ENCODE data around the gene ARID1A. TPM values are rescaled to one million over a fixed set of nuclear protein-coding genes. Genes with fewer than 3 reads are reported as not detected.

The ARID1A gene
- total and polyA plus RNA-seq, 4 donors, result 12.2 to 31.9 (median 20.2) TPM

DNA sequence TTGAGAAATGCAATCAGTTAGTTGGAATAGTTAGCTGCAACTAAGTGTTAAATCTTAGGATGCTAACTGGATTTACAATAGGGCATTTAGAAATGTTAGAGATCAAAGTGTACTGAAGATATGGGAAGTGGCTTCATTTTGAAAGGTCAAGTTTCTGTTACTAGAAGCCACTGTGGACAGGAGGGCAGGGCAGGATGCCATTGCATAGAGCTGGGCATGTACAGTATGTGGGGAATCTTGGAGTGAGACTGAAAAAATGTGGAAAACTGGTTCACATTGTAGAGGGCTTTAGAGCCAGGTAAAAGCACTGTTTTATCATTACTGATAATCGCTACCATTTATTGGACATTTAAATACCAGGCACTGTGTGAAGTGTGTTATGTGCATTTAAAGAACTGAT, 31.0 kb downstream of the ARID1A start:
- Histone ChIP-seq H3K36me3 (ENCODE audit: control insufficient read depth in 4 of 4, insufficient read depth in 3 of 4, low read depth in 1 of 4, low read length in 3 of 4) (peaks cover 0 to 17% (median 15%) of the 10 kb centered on the region in 4 donors), H3K27ac (ENCODE audit: low read depth in 1 of 2, low read length in 2 of 2) (no peak overlapping the region), H3K4me1 (ENCODE audit: control insufficient read depth in 4 of 4, insufficient read depth in 4 of 4, low read length in 3 of 4) (peaks cover 23 to 49% (median 34%) of the 10 kb centered on the region in 4 donors), H3K9ac (ENCODE audit: low read depth in 1 of 2, low read length in 2 of 2) (no peak overlapping the region), H3K4me3 (ENCODE audit: low read depth in 1 of 3, low read length in 3 of 3) (no peak overlapping the region), H3K27me3 (ENCODE audit: control insufficient read depth in 4 of 4, insufficient read depth in 4 of 4, low read length in 3 of 4) (no peaks in the 10 kb centered on the region), H3K9me3 (ENCODE audit: control insufficient read depth in 4 of 4, low read length in 3 of 4) (no peaks in the 10 kb centered on the region)
- DNase-seq (ENCODE audit: low spot score), result no peak
- WGBS, result 100% methylated on average over 1 of the region's 1 CpG
- TF ChIP-seq, protein P1, sequence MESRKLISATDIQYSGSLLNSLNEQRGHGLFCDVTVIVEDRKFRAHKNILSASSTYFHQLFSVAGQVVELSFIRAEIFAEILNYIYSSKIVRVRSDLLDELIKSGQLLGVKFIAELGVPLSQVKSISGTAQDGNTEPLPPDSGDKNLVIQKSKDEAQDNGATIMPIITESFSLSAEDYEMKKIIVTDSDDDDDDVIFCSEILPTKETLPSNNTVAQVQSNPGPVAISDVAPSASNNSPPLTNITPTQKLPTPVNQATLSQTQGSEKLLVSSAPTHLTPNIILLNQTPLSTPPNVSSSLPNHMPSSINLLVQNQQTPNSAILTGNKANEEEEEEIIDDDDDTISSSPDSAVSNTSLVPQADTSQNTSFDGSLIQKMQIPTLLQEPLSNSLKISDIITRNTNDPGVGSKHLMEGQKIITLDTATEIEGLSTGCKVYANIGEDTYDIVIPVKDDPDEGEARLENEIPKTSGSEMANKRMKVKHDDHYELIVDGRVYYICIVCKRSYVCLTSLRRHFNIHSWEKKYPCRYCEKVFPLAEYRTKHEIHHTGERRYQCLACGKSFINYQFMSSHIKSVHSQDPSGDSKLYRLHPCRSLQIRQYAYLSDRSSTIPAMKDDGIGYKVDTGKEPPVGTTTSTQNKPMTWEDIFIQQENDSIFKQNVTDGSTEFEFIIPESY (IDR thresholded peaks at IDR 0.05), result no peak
- no peak for TF ChIP-seq HNF4A (conservative IDR thresholded peaks at IDR 0.05)
- TF ChIP-seq, protein P2, sequence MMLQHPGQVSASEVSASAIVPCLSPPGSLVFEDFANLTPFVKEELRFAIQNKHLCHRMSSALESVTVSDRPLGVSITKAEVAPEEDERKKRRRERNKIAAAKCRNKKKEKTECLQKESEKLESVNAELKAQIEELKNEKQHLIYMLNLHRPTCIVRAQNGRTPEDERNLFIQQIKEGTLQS (IDR thresholded peaks at IDR 0.05), result no peak
- no peak for TF ChIP-seq YY1 (IDR thresholded peaks at IDR 0.05)
- TF ChIP-seq RXRA (IDR thresholded peaks at IDR 0.05), result no peak
- no peak for TF ChIP-seq RAD21 (IDR thresholded peaks at IDR 0.05)
- no peak for TF ChIP-seq GABPA (IDR thresholded peaks at IDR 0.05 in 1 of 2, conservative IDR thresholded peaks at IDR 0.05 in 1 of 2)
- no peak for TF ChIP-seq HNF4G (IDR thresholded peaks at IDR 0.05)
- TF ChIP-seq NR2F2 (IDR thresholded peaks at IDR 0.05), result no peak
- no peak for TF ChIP-seq TAF1 (conservative IDR thresholded peaks at IDR 0.05)
- no peak for TF ChIP-seq EGR1 (IDR thresholded peaks at IDR 0.05; ENCODE audit: low read depth in 2 of 2)
- TF ChIP-seq, protein P3, sequence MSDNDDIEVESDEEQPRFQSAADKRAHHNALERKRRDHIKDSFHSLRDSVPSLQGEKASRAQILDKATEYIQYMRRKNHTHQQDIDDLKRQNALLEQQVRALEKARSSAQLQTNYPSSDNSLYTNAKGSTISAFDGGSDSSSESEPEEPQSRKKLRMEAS (IDR thresholded peaks at IDR 0.05), result no peak
- TF ChIP-seq FOXA1 (IDR thresholded peaks at IDR 0.05), result no peak
- TF ChIP-seq SP1 (IDR thresholded peaks at IDR 0.05), result no peak

DNA sequence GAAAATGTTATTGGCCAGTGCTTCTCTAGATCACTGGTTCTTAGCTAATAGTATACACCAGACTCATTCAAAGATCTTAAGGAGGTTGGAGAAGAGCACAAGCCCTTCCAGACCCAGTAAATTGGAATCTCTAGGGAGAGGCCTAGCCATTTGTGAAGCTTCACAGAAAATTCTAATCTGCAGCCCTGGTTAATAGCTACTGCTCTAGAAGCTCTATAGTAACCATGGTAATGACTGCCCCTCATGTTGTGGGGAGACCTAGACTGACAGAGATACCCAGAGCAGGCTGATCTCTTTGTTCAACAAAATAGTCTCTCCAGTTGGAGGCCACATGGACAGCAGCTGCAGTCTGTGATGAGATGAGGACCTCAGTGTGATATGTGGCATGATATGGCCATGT, 31.7 kb downstream of the ARID1A start:
- peaks cover 21 to 42% (median 30%) of the 10 kb centered on the region in 4 donors for H3K4me1 ChIP-seq (ENCODE audit: control insufficient read depth in 4 of 4, insufficient read depth in 4 of 4, low read length in 3 of 4)
- no peak overlapping the region for H3K27ac ChIP-seq (ENCODE audit: low read depth in 1 of 2, low read length in 2 of 2)

More for the DNA sequence above, 31.7 kb downstream of the ARID1A start:
- H3K4me3 ChIP-seq (ENCODE audit: low read depth in 1 of 3, low read length in 3 of 3), result no peak overlapping the region
- H3K36me3 ChIP-seq (ENCODE audit: control insufficient read depth in 4 of 4, insufficient read depth in 3 of 4, low read depth in 1 of 4, low read length in 3 of 4), result peaks cover 1 to 24% (median 21%) of the 10 kb centered on the region in 4 donors
- no peaks in the 10 kb centered on the region for H3K9me3 ChIP-seq (ENCODE audit: control insufficient read depth in 4 of 4, low read length in 3 of 4)
- TF ChIP-seq RXRA (IDR thresholded peaks at IDR 0.05) (no peak), HNF4A (conservative IDR thresholded peaks at IDR 0.05) (no peak), FOXA1 (IDR thresholded peaks at IDR 0.05) (no peak), HNF4G (IDR thresholded peaks at IDR 0.05) (no peak), TAF1 (conservative IDR thresholded peaks at IDR 0.05) (no peak), SP1 (IDR thresholded peaks at IDR 0.05) (no peak), NR2F2 (IDR thresholded peaks at IDR 0.05) (no peak), RAD21 (IDR thresholded peaks at IDR 0.05) (no peak), GABPA (IDR thresholded peaks at IDR 0.05 in 1 of 2, conservative IDR thresholded peaks at IDR 0.05 in 1 of 2) (no peak)
- TF ChIP-seq, protein P1 (IDR thresholded peaks at IDR 0.05), result no peak
- TF ChIP-seq, protein P2 (IDR thresholded peaks at IDR 0.05), result no peak
- TF ChIP-seq, protein P4, sequence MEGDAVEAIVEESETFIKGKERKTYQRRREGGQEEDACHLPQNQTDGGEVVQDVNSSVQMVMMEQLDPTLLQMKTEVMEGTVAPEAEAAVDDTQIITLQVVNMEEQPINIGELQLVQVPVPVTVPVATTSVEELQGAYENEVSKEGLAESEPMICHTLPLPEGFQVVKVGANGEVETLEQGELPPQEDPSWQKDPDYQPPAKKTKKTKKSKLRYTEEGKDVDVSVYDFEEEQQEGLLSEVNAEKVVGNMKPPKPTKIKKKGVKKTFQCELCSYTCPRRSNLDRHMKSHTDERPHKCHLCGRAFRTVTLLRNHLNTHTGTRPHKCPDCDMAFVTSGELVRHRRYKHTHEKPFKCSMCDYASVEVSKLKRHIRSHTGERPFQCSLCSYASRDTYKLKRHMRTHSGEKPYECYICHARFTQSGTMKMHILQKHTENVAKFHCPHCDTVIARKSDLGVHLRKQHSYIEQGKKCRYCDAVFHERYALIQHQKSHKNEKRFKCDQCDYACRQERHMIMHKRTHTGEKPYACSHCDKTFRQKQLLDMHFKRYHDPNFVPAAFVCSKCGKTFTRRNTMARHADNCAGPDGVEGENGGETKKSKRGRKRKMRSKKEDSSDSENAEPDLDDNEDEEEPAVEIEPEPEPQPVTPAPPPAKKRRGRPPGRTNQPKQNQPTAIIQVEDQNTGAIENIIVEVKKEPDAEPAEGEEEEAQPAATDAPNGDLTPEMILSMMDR (IDR thresholded peaks at IDR 0.05; ENCODE audit: low read depth, low read length, missing input control), result no peak
- TF ChIP-seq, protein P3 (IDR thresholded peaks at IDR 0.05), result no peak
- no peaks in the 10 kb centered on the region for H3K27me3 ChIP-seq (ENCODE audit: control insufficient read depth in 4 of 4, insufficient read depth in 4 of 4, low read length in 3 of 4)
- no peak overlapping the region for H3K9ac ChIP-seq (ENCODE audit: low read depth in 1 of 2, low read length in 2 of 2)
- no peak for DNase-seq (ENCODE audit: low spot score)
